Bronchial epithelial cell (primary cell): ENCODE results near the gene RAB11FIP4. TPM values are rescaled to one million over a fixed set of nuclear protein-coding genes. Genes with fewer than 3 reads are reported as not detected.
A peak's percentile ranks its signal among the peaks of the same experiment; 100 is the strongest.

Experiments used
- DNase-seq: peaks from one replicate; pipeline ENCODE4 v3.0.0-alpha.2; 2010; ENCODE audit warnings: low read depth
- FAIRE-seq: peaks from 2 replicates; lab custom pipeline; 2011; peaks lifted over from hg19 to GRCh38; lab: Jason Lieb, UNC
- H3K27me3 ChIP-seq: 2 replicates; pipeline ENCODE4 v1.5.1; 2011; ENCODE audit warnings: low read length; ENCODE audit not compliant: control insufficient read depth, insufficient read depth
- H3K36me3 ChIP-seq: 2 replicates; pipeline ENCODE4 v1.5.1; 2011; ENCODE audit warnings: low read length; ENCODE audit not compliant: control insufficient read depth, insufficient read depth
- H3K4me3 ChIP-seq: 2 replicates; pipeline ENCODE4 v1.5.1; 2011; ENCODE audit warnings: mild to moderate bottlenecking, low read depth, low read length, control low read depth
- CTCF ChIP-seq: IDR thresholded peaks from 2 replicates; pipeline ENCODE4 v1.5.1; 2011; ENCODE audit warnings: mild to moderate bottlenecking, moderate library complexity, low read length, control low read depth, inconsistent platforms; ENCODE audit not compliant: insufficient read depth, severe bottlenecking
- total RNA-seq: library from RNA; depleted of rRNA; stranded (reverse); fragments of >200 nt; gene quantifications from 2 replicates; pipeline ENCODE4 v1.2.1, GENCODE V29; 2014

Gene RAB11FIP4
- total RNA-seq, 1 donor from 2014 or later = 17.6 TPM

GRCh38 chr17:31424944-31425281 is 33.4 kb downstream of the RAB11FIP4 start:
- Histone ChIP-seq H3K4me3 (no peak overlapping the region), H3K27me3 (no peaks in the 10 kb centered on the region), H3K36me3 (no peaks in the 10 kb centered on the region)
- FAIRE-seq = no peak
- DNase-seq = no peak
- no peak for TF ChIP-seq CTCF

- Histone ChIP-seq H3K27me3 (no peaks in the 10 kb centered on the region), H3K36me3 (no peaks in the 10 kb centered on the region), H3K4me3 (no peak overlapping the region)
- DNase-seq (no peak), FAIRE-seq (peak; percentile 13)
- no peak for TF ChIP-seq CTCF
These were observed 34.0 kb downstream of the RAB11FIP4 start for GRCh38 chr17:31425282-31426040.

- FAIRE-seq (no peak), DNase-seq (no peak)
- TF ChIP-seq CTCF = no peak
- no peaks in the 10 kb centered on the region for H3K36me3 ChIP-seq
- H3K27me3 ChIP-seq = no peaks in the 10 kb centered on the region
- no peak overlapping the region for H3K4me3 ChIP-seq
These were observed 36.2 kb downstream of the RAB11FIP4 start for GRCh38 chr17:31427684-31428083.

- no peak overlapping the region for H3K4me3 ChIP-seq
- no peaks in the 10 kb centered on the region for H3K36me3 ChIP-seq
- no peak for TF ChIP-seq CTCF
- FAIRE-seq (peak; percentile 52), DNase-seq (no peak)
- H3K27me3 ChIP-seq = peaks cover under 1% of the 10 kb centered on the region
These were observed 36.6 kb downstream of the RAB11FIP4 start for GRCh38 chr17:31428111-31428510.

GRCh38 chr17:31428512-31428911 is 37.0 kb downstream of the RAB11FIP4 start:
- TF ChIP-seq CTCF = no peak
- peaks cover 2% of the 10 kb centered on the region for H3K27me3 ChIP-seq
- DNase-seq = no peak
- no peaks in the 10 kb centered on the region for H3K36me3 ChIP-seq
- no peak for FAIRE-seq
- H3K4me3 ChIP-seq = no peak overlapping the region
